ENCODE measurements around the gene TXNRD2.
A peak's percentile ranks its signal among the peaks of the same experiment; 100 is the strongest.

Gene TXNRD2

DNA sequence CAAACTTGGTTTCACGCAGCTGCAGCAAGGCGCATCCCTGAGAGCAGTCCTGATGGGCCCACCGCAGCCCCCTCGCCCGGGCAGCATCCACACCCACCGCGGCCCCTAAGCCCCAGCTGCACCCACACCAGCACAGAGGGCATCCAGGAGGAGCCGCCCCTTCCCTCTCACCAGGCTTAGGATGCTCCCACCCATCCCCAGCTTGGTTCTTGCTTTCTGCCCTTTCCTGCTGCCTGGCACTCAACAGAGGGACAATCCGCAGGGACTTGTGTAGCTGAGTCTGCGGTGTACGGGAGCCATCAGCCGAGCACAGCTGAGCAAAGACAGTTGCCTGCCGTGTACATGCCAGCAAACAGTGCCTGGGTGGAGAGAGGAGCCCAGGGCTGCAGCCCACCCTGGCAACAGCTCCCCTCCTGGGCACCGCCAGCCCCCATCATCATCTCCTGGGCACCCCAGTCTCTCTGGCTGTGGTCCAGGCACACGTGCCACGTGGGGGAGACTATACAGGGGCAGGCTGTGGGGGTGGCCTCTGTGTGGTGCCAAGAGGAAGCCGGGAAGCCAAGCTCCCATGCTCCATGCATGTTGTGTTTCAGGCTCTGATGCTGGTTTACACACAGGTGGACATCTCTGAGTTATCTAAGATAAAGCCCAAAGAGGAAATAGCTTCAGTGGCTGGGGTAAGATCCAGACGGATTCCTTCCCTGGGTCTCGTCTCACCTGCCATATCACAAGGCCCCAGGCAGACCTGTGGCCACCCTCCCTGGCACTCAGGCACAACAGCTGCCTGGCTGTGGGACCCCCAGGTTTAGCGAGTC lies 50.9 kb downstream of the TXNRD2 start:
- Histone ChIP-seq H2AK5ac (ENCODE audit: low read length, severe bottlenecking) (peak overlapping the region; percentile 35), H3K36me3 (ENCODE audit: control insufficient read depth in 1 of 2, insufficient read depth in 2 of 2, low read depth in 1 of 2, low read length in 2 of 2) (peaks cover 10 to 17% of the 10 kb centered on the region in 2 experiments), H3K79me1 (replicated peaks; ENCODE audit: low read length, poor library complexity, severe bottlenecking) (no peaks in the 10 kb centered on the region)

DNA sequence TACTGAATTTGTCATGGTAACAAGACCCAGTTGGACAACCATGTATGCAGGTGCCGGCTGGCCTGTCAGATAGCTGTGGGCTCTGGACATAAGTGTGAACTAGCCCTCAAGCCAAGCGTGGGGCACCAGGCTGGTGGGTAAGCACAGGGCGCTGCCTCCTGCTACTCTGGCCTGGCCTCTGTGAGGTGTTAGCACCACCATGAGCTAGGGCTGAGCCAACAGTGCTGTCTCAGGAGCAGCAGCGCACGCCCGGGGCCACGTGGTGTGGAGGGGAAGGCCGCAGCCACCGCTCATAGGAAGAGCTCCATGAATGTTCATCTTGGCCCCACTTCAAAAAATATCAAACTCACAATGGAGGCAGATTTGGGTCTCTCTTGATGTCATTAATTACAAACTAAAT lies 51.7 kb downstream of the TXNRD2 start:
- no peaks in the 10 kb centered on the region for H3K79me1 ChIP-seq (replicated peaks; ENCODE audit: low read length, poor library complexity, severe bottlenecking)
- H3K27me3 ChIP-seq (ENCODE audit: control insufficient read depth in 1 of 2, insufficient read depth in 1 of 2, low read length in 2 of 2) = no peaks in the 10 kb centered on the region
- no peak overlapping the region for H3K9ac ChIP-seq (ENCODE audit: low read length)
- H3K27ac ChIP-seq (ENCODE audit: low read length, poor library complexity, severe bottlenecking) = no peak overlapping the region
- H3K9me3 ChIP-seq (ENCODE audit: control insufficient read depth, low read length) = no peaks in the 10 kb centered on the region
- no peak overlapping the region for H3K4me2 ChIP-seq (ENCODE audit: low read length, poor library complexity, severe bottlenecking)
- no peak overlapping the region for H3K23ac ChIP-seq (ENCODE audit: low read length in 2 of 2)
- peaks cover 48% of the 10 kb centered on the region for H3K4me1 ChIP-seq (ENCODE audit: control insufficient read depth, insufficient read depth, low read depth, low read length)
- DNase-seq = no peak
- H3K4ac ChIP-seq (ENCODE audit: low read depth in 1 of 2, low read length in 2 of 2) = peak overlapping the region in 1 of 2 experiments; percentile 28
- WGBS = 97% methylated on average over 9 of the region's 9 CpGs
- H2BK120ac ChIP-seq (ENCODE audit: low read depth, low read length) = no peak overlapping the region
- H3K18ac ChIP-seq (ENCODE audit: low read depth in 1 of 2, low read length in 2 of 2) = no peak overlapping the region
- peak overlapping the region in 1 of 2 experiments; percentile 7 for H2BK12ac ChIP-seq (ENCODE audit: low read length in 2 of 2)
- H2BK5ac ChIP-seq (ENCODE audit: low read depth, low read length, poor library complexity, severe bottlenecking) = no peak overlapping the region
- H3K14ac ChIP-seq (ENCODE audit: low read length in 2 of 2) = peak overlapping the region in 1 of 2 experiments; percentile 80
- H4K8ac ChIP-seq (ENCODE audit: low read length) = peak overlapping the region; percentile 33
- H2BK15ac ChIP-seq (ENCODE audit: low read depth, poor library complexity, severe bottlenecking) = no peak overlapping the region
- no peak overlapping the region for H2AFZ ChIP-seq (ENCODE audit: low read depth, low read length)
- peak overlapping the region; percentile 85 for H2AK5ac ChIP-seq (ENCODE audit: low read length, severe bottlenecking)
- H3K36me3 ChIP-seq (ENCODE audit: control insufficient read depth in 1 of 2, insufficient read depth in 2 of 2, low read depth in 1 of 2, low read length in 2 of 2) = peaks cover 6 to 11% of the 10 kb centered on the region in 2 experiments
- H4K91ac ChIP-seq (ENCODE audit: low read length) = peak overlapping the region; percentile 70
- no peak overlapping the region for H3K4me3 ChIP-seq (ENCODE audit: insufficient read depth in 1 of 2, low read depth in 1 of 2, low read length in 2 of 2)

More for the DNA sequence above, 50.9 kb downstream of the TXNRD2 start:
- Histone ChIP-seq H4K8ac (ENCODE audit: low read length) (peak overlapping the region; percentile 30), H4K91ac (ENCODE audit: low read length) (peak overlapping the region; percentile 81), H3K27ac (ENCODE audit: low read length, poor library complexity, severe bottlenecking) (peak overlapping the region; percentile 88), H2BK5ac (ENCODE audit: low read depth, low read length, poor library complexity, severe bottlenecking) (no peak overlapping the region), H3K4me2 (ENCODE audit: low read length, poor library complexity, severe bottlenecking) (no peak overlapping the region), H3K4me3 (ENCODE audit: insufficient read depth in 1 of 2, low read depth in 1 of 2, low read length in 2 of 2) (no peak overlapping the region), H3K9me3 (ENCODE audit: control insufficient read depth, low read length) (no peaks in the 10 kb centered on the region), H2BK15ac (ENCODE audit: low read depth, poor library complexity, severe bottlenecking) (peak overlapping the region; percentile 52), H3K4ac (ENCODE audit: low read depth in 1 of 2, low read length in 2 of 2) (peak overlapping the region; percentile 58 to 75), H3K18ac (ENCODE audit: low read depth in 1 of 2, low read length in 2 of 2) (peak overlapping the region; percentile 4 to 67), H3K4me1 (ENCODE audit: control insufficient read depth, insufficient read depth, low read depth, low read length) (peaks cover 48% of the 10 kb centered on the region), H3K23ac (ENCODE audit: low read length in 2 of 2) (no peak overlapping the region), H2BK120ac (ENCODE audit: low read depth, low read length) (no peak overlapping the region), H3K14ac (ENCODE audit: low read length in 2 of 2) (peak overlapping the region in 1 of 2 experiments; percentile 19), H2AFZ (ENCODE audit: low read depth, low read length) (no peak overlapping the region), H3K9ac (ENCODE audit: low read length) (no peak overlapping the region), H2BK12ac (ENCODE audit: low read length in 2 of 2) (peak overlapping the region; percentile 6 to 49), H3K27me3 (ENCODE audit: control insufficient read depth in 1 of 2, insufficient read depth in 1 of 2, low read length in 2 of 2) (no peaks in the 10 kb centered on the region)
- 88% methylated on average over 19 of the region's 20 CpGs for WGBS
- DNase-seq = no peak

DNA sequence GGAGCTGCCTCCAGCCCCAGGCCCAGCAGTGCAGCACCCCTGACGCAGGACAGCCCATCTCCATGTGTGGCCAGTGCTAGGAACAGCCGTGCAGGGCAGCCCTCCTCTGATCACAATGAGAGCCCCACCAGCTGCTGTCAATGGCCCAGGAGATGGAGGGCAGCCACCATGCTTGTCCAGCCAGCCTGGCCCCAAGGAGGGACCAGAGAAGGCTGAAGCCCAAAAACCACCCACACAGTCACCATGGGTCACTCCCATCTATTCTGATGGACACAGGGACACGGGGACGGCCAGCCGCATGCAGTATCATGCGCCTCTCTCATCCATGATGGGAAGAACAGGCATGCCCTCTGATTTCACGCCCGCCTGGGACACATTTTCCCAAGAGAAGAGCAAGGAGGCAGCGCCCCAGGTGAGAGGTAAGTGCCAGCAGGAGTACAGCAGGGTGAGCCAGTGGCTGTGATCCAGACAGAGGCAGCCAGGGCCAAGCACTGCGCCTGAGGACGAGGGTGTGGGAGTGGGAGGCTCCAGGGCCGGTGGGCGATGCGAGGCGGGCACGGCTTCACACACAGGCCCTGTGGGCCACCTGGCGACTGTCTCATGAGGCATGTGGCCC lies 53.4 kb downstream of the TXNRD2 start:
- peaks cover 0 to 7% of the 10 kb centered on the region in 2 experiments for H3K36me3 ChIP-seq (ENCODE audit: control insufficient read depth in 1 of 2, insufficient read depth in 2 of 2, low read depth in 1 of 2, low read length in 2 of 2)
- no peaks in the 10 kb centered on the region for H3K79me1 ChIP-seq (replicated peaks; ENCODE audit: low read length, poor library complexity, severe bottlenecking)
- H2BK15ac ChIP-seq (ENCODE audit: low read depth, poor library complexity, severe bottlenecking) = peak overlapping the region; percentile 48
- peak overlapping the region; percentile 28 for H2AK5ac ChIP-seq (ENCODE audit: low read length, severe bottlenecking)
- H3K23ac ChIP-seq (ENCODE audit: low read length in 2 of 2) = peak overlapping the region in 1 of 2 experiments; percentile 36
- H3K27ac ChIP-seq (ENCODE audit: low read length, poor library complexity, severe bottlenecking) = no peak overlapping the region
- no peak overlapping the region for H3K9ac ChIP-seq (ENCODE audit: low read length)
- peak overlapping the region in 1 of 2 experiments; percentile 80 for H3K14ac ChIP-seq (ENCODE audit: low read length in 2 of 2)
- peaks cover 49% of the 10 kb centered on the region for H3K4me1 ChIP-seq (ENCODE audit: control insufficient read depth, insufficient read depth, low read depth, low read length)
- no peak overlapping the region for H4K8ac ChIP-seq (ENCODE audit: low read length)
- peak overlapping the region in 1 of 2 experiments; percentile 34 for H3K18ac ChIP-seq (ENCODE audit: low read depth in 1 of 2, low read length in 2 of 2)
- H2BK120ac ChIP-seq (ENCODE audit: low read depth, low read length) = no peak overlapping the region
- no peak overlapping the region for H3K4me3 ChIP-seq (ENCODE audit: insufficient read depth in 1 of 2, low read depth in 1 of 2, low read length in 2 of 2)
- peak overlapping the region; percentile 54 for H4K91ac ChIP-seq (ENCODE audit: low read length)
- H2AFZ ChIP-seq (ENCODE audit: low read depth, low read length) = no peak overlapping the region
- no peak for DNase-seq
- no peaks in the 10 kb centered on the region for H3K27me3 ChIP-seq (ENCODE audit: control insufficient read depth in 1 of 2, insufficient read depth in 1 of 2, low read length in 2 of 2)
- H2BK12ac ChIP-seq (ENCODE audit: low read length in 2 of 2) = peak overlapping the region; percentile 63 to 75
- no peak overlapping the region for H3K4me2 ChIP-seq (ENCODE audit: low read length, poor library complexity, severe bottlenecking)
- H3K9me3 ChIP-seq (ENCODE audit: control insufficient read depth, low read length) = no peaks in the 10 kb centered on the region
- no peak overlapping the region for H3K4ac ChIP-seq (ENCODE audit: low read depth in 1 of 2, low read length in 2 of 2)
- WGBS = 93% methylated on average over 17 of the region's 17 CpGs
- no peak overlapping the region for H2BK5ac ChIP-seq (ENCODE audit: low read depth, low read length, poor library complexity, severe bottlenecking)
